ENCODE data around the gene UQCRH.

DNA sequence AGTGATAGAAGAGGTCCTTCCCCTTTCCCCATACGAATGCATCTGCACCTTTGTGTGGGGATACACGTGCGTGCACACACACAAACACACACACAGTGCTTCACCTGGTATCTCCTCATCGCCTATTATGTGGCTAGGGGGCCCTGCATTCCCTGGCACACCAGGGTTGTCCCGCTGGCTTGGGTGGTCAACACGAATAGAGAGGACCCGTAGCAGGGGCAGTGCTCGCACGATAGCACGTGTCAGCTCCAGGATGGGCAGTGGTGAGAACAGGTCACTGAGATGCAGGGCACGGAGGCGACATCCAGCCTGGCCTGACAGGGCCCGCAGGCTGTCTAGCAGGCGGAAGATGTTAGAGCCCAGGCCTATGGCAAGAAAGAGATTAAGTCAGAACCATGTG lies 22.5 kb upstream of the UQCRH start:
- TF ChIP-seq ZNF274 (IDR thresholded peaks at IDR 0.05; ENCODE audit: low read depth, low read length) (no peak), YY1 (IDR thresholded peaks at IDR 0.05; ENCODE audit: insufficient read depth, insufficient read length) (no peak), SUZ12 (IDR thresholded peaks at IDR 0.05; ENCODE audit: extremely low read depth, insufficient read depth, insufficient read length) (no peak)

Data from NT2/D1 (cell line).